Measurements from ENCODE around the gene RALY.

DNA sequence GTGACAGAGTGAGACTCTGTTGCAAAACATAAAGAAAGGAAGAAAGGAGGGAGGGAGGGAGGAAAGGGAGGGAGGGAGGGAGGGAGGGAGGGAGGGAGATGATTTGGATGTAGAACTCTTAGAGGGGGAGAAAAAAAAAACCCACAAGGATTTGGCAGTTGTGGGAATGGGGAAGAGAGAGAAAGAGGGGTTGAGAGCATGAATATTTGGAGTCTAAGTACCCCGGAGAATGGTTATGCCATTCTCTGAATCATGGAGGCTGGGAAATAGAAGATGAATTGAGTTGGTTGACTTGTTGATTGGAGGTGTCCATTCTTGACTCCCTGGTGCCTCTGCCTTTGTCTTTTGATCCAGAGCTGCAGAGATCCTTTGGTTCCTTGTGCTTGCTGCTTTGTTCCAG is 35.7 kb downstream of the RALY start:
- TF ChIP-seq, protein P1, sequence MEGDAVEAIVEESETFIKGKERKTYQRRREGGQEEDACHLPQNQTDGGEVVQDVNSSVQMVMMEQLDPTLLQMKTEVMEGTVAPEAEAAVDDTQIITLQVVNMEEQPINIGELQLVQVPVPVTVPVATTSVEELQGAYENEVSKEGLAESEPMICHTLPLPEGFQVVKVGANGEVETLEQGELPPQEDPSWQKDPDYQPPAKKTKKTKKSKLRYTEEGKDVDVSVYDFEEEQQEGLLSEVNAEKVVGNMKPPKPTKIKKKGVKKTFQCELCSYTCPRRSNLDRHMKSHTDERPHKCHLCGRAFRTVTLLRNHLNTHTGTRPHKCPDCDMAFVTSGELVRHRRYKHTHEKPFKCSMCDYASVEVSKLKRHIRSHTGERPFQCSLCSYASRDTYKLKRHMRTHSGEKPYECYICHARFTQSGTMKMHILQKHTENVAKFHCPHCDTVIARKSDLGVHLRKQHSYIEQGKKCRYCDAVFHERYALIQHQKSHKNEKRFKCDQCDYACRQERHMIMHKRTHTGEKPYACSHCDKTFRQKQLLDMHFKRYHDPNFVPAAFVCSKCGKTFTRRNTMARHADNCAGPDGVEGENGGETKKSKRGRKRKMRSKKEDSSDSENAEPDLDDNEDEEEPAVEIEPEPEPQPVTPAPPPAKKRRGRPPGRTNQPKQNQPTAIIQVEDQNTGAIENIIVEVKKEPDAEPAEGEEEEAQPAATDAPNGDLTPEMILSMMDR (IDR thresholded peaks at IDR 0.05; ENCODE audit: extremely low read depth in 1 of 2, insufficient read depth in 1 of 2, low read depth in 1 of 2, low read length in 2 of 2) = no peak
- TF ChIP-seq EZH2 (IDR thresholded peaks at IDR 0.05; ENCODE audit: borderline replicate concordance, low read depth, low read length, severe bottlenecking) (no peak), POLR2AphosphoS5 (IDR thresholded peaks at IDR 0.05; ENCODE audit: insufficient read depth, low read depth, low read length) (no peak)

All from endothelial cell of umbilical vein (primary cell).